HEK293T (cell line): Measurements from ENCODE around the gene CIB4.

Experiments used
- CTCF ChIA-PET: fragments of 350-600 bp; formaldehyde crosslinking; extraction: SDS; loops from one replicate; lab custom pipeline; 2021; ENCODE audit warnings: antibody characterized with exemption, inconsistent platforms; lab: Yijun Ruan, JAX
- POLR2A ChIA-PET: fragments of 350-600 bp; formaldehyde crosslinking; extraction: SDS; loops from one replicate; lab custom pipeline; 2020; ENCODE audit warnings: antibody characterized with exemption, inconsistent platforms; lab: Yijun Ruan, JAX
- DNase-seq: peaks from one replicate; pipeline ENCODE4 v3.0.0; 2012; ENCODE audit warnings: mixed read lengths; ENCODE audit errors: extremely low spot score
- ARNT ChIP-seq: fragments of 450-650 bp; IDR thresholded peaks from 2 replicates; pipeline ENCODE4 v1.6.1; 2017; ENCODE audit warnings: mild to moderate bottlenecking
- BHLHE40 ChIP-seq: fragments of 450-650 bp; IDR thresholded peaks from 2 replicates; pipeline ENCODE4 v1.6.1; 2016; ENCODE audit warnings: mild to moderate bottlenecking, moderate library complexity, borderline replicate concordance
- CTBP1 ChIP-seq: fragments of 450-650 bp; IDR thresholded peaks from 2 replicates; pipeline ENCODE4 v1.6.1; 2016; ENCODE audit warnings: borderline replicate concordance
- ELF4 ChIP-seq: fragments of 450-650 bp; IDR thresholded peaks from 2 replicates; pipeline ENCODE4 v1.6.1; 2017; ENCODE audit warnings: antibody characterized with exemption
- FOXA1 ChIP-seq: fragments of 450-650 bp; IDR thresholded peaks from 2 replicates; pipeline ENCODE4 v1.6.1; 2016; ENCODE audit warnings: mild to moderate bottlenecking
- FOXK2 ChIP-seq: fragments of 450-650 bp; IDR thresholded peaks from 2 replicates; pipeline ENCODE4 v1.6.1; 2016; ENCODE audit warnings: mild to moderate bottlenecking
- FOXM1 ChIP-seq: fragments of 450-650 bp; IDR thresholded peaks from 2 replicates; pipeline ENCODE4 v1.6.1; 2017; ENCODE audit warnings: mild to moderate bottlenecking, borderline replicate concordance
- HDGF ChIP-seq: fragments of 450-650 bp; IDR thresholded peaks from 2 replicates; pipeline ENCODE4 v1.6.1; 2017; ENCODE audit warnings: antibody characterized with exemption, borderline replicate concordance
- L3MBTL2 ChIP-seq: fragments of 450-650 bp; conservative IDR thresholded peaks from 2 replicates; pipeline ENCODE4 v1.6.1; 2016; ENCODE audit warnings: mild to moderate bottlenecking
- LEF1 ChIP-seq: fragments of 450-650 bp; IDR thresholded peaks from 2 replicates; pipeline ENCODE4 v1.6.1; 2017; ENCODE audit warnings: mild to moderate bottlenecking, borderline replicate concordance
- NFRKB ChIP-seq: fragments of 450-650 bp; IDR thresholded peaks from 2 replicates; pipeline ENCODE4 v1.6.1; 2016; ENCODE audit warnings: mild to moderate bottlenecking, moderate library complexity
- SP1 ChIP-seq: fragments of 450-650 bp; IDR thresholded peaks from 2 replicates; pipeline ENCODE4 v1.6.1; 2017
- SUZ12 ChIP-seq: fragments of 450-650 bp; IDR thresholded peaks from 2 replicates; pipeline ENCODE4 v1.6.1; 2016; ENCODE audit warnings: mild to moderate bottlenecking
- TARDBP ChIP-seq: fragments of 450-650 bp; IDR thresholded peaks from 2 replicates; pipeline ENCODE4 v1.6.1; 2016
- ZNF384 ChIP-seq: fragments of 450-650 bp; IDR thresholded peaks from 2 replicates; pipeline ENCODE4 v1.6.1; 2016
- TF ChIP-seq, protein P1 (sequence below): fragments of 450-650 bp; IDR thresholded peaks from 2 replicates; pipeline ENCODE4 v1.6.1; 2016

CIB4 gene

GRCh38 chr2:26653207-26654060 is 12.3 kb upstream of the CIB4 start:
- TF ChIP-seq CTBP1 (no peak), BHLHE40 (no peak), SP1 (no peak), HDGF (no peak), NFRKB (no peak), LEF1 (no peak), ZNF384 (no peak)
- ChIA-PET POLR2A (no interaction called here), CTCF (no interaction called here)

GRCh38 chr2:26652361-26653041 is 11.3 kb upstream of the CIB4 start:
- no peak for TF ChIP-seq NFRKB
- TF ChIP-seq LEF1 = no peak
- no peak for TF ChIP-seq BHLHE40
- no peak for TF ChIP-seq L3MBTL2
- no peak for TF ChIP-seq ELF4
- TF ChIP-seq ZNF384 = no peak
- no peak for TF ChIP-seq SP1
- no peak for TF ChIP-seq ARNT
- no peak for TF ChIP-seq TARDBP
- TF ChIP-seq, protein P1, sequence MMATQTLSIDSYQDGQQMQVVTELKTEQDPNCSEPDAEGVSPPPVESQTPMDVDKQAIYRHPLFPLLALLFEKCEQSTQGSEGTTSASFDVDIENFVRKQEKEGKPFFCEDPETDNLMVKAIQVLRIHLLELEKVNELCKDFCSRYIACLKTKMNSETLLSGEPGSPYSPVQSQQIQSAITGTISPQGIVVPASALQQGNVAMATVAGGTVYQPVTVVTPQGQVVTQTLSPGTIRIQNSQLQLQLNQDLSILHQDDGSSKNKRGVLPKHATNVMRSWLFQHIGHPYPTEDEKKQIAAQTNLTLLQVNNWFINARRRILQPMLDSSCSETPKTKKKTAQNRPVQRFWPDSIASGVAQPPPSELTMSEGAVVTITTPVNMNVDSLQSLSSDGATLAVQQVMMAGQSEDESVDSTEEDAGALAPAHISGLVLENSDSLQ = no peak
- no peak for TF ChIP-seq HDGF
- TF ChIP-seq FOXA1 = no peak
- TF ChIP-seq FOXK2 = no peak
- no peak for TF ChIP-seq SUZ12
- no peak for TF ChIP-seq CTBP1
- ChIA-PET CTCF (no interaction called here), POLR2A (no interaction called here)
- no peak for DNase-seq

More at GRCh38 chr2:26653207-26654060, 12.3 kb upstream of the CIB4 start:
- no peak for DNase-seq

GRCh38 chr2:26651799-26652198 is 10.6 kb upstream of the CIB4 start:
- TF ChIP-seq TARDBP (no peak), SP1 (no peak), SUZ12 (no peak), BHLHE40 (no peak), L3MBTL2 (no peak), ZNF384 (no peak), NFRKB (no peak), FOXM1 (no peak), FOXA1 (no peak), HDGF (no peak)
- CTCF ChIA-PET = no interaction called here
- no peak for DNase-seq

GRCh38 chr2:26651470-26651771 is 10.3 kb upstream of the CIB4 start:
- no peak for DNase-seq
- ChIA-PET CTCF (interaction anchor here (0.6 to 1.1 kb wide), 2 partner anchors 15 to 83 kb away, joined by 3 to 4 read pairs; no protein-coding TSS in a partner anchor), POLR2A (no interaction called here)
- no peak for TF ChIP-seq TARDBP
- TF ChIP-seq BHLHE40 = no peak

More at GRCh38 chr2:26651799-26652198, 10.6 kb upstream of the CIB4 start:
- POLR2A ChIA-PET = no interaction called here

DNA sequence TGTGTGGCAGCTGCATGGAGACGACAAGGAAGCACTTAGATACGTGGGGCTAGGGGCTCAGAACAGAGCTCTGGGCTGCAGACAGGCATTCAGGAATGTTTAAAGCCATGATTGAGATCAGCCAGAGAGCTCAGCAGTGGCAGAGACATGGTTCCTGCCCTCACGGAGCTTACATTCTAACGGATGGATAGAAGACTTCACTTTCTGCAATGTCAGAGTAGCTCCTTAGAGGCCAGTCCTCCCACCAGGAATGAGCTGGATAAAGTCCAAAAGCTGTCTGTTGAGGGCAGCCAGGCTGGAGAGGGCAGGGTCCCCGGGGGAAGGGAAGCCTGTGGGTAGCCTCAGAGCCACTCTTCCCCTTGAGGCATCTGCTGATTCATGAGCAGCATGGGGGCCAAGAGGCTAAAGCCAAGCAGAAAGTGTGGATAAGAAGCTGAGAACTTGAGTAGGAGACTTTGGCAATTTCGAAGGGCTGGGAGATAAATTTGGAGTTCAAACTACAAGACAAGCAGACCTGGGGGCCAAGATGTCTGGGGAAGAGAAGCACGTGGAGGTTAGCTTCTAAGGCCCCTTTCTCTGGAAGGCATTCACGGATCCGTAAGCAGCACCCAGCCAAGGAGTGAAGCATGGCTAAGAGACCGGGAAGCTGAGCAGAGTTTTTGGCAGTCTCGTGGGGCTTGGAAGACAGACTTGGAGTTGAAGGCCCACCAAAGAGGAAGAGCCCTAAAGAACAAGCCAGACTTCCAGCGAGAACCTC is 9.7 kb upstream of the CIB4 start:
- POLR2A ChIA-PET = no interaction called here
- no peak for DNase-seq
- CTCF ChIA-PET = interaction anchor here (0.6 to 1.1 kb wide), 2 partner anchors 15 to 84 kb away, joined by 3 to 4 read pairs; no protein-coding TSS in a partner anchor
- no peak for TF ChIP-seq BHLHE40

DNA sequence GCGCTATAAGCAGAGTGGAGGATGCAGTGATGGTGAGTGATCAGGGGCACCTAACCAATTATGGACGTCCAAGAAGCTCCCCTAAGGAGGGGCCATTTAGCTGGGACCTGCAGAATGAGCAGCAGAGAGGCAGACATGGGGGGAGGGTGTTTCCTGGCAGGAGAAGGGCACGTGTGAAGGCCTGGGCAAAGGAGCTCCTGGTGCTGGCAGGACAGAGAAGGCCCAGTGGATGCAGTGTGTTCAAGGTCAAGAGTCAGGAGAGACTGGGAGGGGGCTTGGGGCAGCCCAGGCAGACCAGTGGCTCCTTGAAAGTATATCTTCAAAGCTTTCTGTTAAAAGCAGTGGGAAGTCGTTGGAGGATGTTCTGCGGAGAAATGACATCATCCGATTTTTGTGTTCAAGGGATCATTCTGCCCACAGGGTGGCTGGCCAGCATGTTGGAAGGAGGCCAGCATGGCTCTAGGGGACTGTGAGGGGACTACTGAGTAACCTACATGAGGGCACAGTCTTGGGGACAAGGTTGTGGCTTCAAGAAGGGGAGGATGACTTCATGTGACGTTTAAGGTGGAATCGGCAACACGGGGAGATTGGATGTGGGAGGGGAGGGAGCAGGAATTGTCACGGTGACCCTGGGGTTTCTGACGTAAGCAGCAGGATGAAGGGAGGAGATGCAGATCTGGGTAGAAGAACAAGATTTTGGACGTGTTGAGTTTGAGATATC is 9.0 kb upstream of the CIB4 start:
- TF ChIP-seq FOXA1 = no peak
- no peak for TF ChIP-seq CTBP1
- no peak for TF ChIP-seq SP1
- TF ChIP-seq FOXM1 = no peak
- no peak for TF ChIP-seq FOXK2
- TF ChIP-seq ARNT = no peak
- no peak for TF ChIP-seq BHLHE40
- TF ChIP-seq NFRKB = no peak
- no peak for TF ChIP-seq L3MBTL2
- TF ChIP-seq, protein P1 = no peak
- TF ChIP-seq HDGF = no peak
- no peak for TF ChIP-seq ELF4
- TF ChIP-seq ZNF384 = no peak
- no peak for TF ChIP-seq LEF1
- ChIA-PET POLR2A (no interaction called here), CTCF (interaction anchor here (1.1 kb wide), 1 partner anchor 84 kb away, joined by 3 read pairs; no protein-coding TSS in a partner anchor)
- DNase-seq = no peak
